ENCODE measurements around the gene CTNNA3. TPM values are rescaled to one million over a fixed set of nuclear protein-coding genes. Genes with fewer than 3 reads are reported as not detected.

CTNNA3 gene
- polyA plus RNA-seq, 3 donors: 0.05 to 0.09 TPM; not detected in 1

DNA sequence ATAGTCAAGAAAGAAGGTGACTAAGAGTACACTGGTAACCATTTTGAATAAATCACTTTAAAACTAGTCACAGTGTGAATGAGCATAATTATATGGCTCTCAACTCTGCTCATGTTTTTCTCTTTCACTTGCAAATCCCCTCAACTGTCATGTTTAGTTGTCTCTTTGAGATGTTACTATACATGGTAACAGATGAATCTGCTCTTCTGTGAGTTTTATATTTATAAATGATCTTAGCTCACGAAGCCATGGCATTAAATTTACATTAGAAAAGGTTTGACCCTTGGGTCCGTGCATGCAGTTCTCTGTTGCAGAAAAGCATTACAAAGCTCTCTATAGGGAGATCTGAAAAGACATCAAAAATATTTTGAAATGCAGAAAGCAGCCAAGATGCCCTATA is 803.1 kb downstream of the CTNNA3 start:
- no peak overlapping the region for H3K27ac ChIP-seq (ENCODE audit: low read depth, low read length)
- WGBS, 3 donors: 38 to 55% (median 52%) methylated on average over 2 of the region's 2 CpGs

DNA sequence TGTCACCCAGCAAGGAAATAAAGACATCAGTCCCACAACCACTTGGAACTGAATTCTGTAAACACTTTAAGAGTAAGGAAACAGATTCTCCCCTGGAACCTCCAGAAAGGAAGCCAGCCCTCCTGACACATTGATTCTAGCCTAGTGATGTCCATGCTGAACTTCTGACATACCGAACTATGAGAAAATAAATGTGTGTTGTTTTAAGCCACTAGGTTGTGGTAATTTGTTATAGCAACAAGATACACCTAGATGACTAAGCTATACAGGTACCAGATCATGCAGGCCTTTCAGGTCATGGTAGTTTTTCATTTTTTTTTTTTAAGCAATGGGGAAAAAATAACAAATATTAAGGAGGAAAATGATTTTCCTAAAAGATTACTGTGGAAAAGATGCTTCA is 807.8 kb downstream of the CTNNA3 start:
- H3K27ac ChIP-seq (ENCODE audit: low read depth, low read length): no peak overlapping the region
- WGBS, 3 donors: 66 to 72% (median 71%) methylated on average over 1 of the region's 1 CpG

DNA sequence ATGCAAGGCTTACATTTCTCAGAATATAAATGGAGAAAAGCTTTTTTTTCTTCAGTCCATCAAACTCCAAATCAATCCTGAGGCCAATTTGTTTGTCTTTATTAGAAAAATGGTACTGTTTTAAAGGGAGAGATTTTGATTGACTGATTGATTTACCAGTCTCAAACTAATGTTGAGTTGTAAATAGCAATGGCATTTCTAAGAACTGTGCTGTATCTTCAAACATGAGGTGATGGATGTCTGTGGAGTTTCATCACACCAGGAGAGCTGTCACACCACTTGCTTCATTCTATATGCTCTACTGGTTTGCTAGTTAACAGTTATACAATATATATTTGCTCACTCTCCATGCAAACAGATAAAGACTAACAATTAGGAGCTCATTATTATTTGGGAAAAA is 809.1 kb downstream of the CTNNA3 start:
- no peak overlapping the region for H3K27ac ChIP-seq (ENCODE audit: low read depth, low read length)

DNA sequence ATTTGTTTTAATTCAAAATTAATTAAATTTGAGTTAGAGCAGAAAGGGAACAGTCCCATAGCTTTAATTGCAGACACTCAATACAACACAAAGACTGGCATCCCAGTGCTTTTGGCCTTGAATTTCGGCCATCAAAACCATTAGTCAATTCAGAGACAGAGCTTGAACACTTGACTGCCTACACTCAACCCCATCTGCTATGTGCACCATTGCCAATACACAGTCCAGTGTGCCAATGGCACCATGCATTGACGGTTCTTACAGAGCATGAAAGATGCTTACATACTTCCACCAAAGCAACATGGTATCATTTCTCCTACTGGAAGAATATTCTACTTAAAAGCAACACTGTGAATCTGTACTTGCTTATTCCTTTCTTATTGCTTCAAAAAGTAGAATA is 813.7 kb downstream of the CTNNA3 start:
- H3K27ac ChIP-seq (ENCODE audit: low read depth, low read length): no peak overlapping the region
- 76 to 81% (median 77%) methylated on average over 2 of the region's 2 CpGs for WGBS, 3 donors

DNA sequence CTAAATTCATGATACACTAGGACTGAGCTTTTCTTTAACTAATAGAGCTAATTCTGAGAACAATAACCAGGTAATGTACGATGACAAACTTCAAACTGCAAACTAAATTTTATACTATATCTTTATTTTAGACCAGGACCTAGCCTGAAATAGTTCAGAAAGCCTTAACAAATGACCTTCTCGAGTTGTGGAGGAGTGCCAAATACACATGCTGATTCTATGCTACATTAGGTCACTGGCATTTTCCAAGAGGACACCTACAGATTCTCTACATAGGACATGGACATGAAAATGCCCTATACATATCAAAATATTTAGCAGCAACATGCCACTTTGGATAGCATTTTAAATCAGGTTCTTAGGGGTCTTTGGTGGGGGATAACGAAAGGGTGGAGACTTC is 814.2 kb downstream of the CTNNA3 start:
- no peak overlapping the region for H3K27ac ChIP-seq (ENCODE audit: low read depth, low read length)
- WGBS, 3 donors: 72 to 79% (median 77%) methylated on average over 3 of the region's 3 CpGs

DNA sequence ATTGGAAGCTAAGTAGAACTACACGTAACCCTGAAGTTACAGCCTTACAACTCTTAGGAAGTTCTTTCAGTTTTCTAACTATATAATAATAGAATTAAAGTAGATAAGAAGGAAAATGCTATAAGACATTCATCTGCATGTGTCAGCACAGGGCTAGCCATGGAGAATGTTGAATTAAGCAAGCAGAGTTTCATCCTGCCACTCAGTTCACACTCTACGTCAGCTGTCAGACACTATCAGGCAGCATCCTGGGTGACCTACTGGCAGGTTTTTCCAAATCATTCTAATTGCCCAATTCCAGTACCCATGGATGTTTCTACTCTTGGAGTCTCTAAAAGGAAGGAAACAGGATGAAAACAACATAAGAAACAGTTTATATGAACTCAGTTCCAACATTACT is 815.2 kb downstream of the CTNNA3 start:
- 81 to 90% (median 87%) methylated on average over 2 of the region's 2 CpGs for WGBS, 3 donors

DNA sequence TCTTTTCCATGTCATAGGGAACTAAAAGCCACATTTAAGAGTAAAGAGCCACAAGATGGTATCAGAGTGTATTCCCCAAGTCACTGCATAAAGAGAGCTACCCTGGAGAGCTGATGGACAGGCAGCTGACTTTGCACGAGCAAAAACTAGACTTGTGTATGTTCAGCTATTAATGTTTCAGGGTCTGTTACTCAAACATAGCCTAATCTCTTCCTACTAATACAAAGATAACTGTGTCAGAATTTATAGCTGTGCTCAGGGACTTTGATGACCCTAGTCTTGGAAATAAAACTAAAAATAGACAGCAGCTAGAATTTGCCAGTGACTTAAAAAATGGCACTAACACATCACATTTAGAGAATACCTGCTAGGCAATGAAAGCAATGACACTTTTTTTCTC is 815.7 kb downstream of the CTNNA3 start:
- WGBS, 3 donors: 24 to 71% (median 24%) methylated on average over 1 of the region's 1 CpG
- H3K27ac ChIP-seq (ENCODE audit: low read depth, low read length): no peak overlapping the region

More for the DNA sequence above, 815.2 kb downstream of the CTNNA3 start:
- H3K27ac ChIP-seq (ENCODE audit: low read depth, low read length): no peak overlapping the region

DNA sequence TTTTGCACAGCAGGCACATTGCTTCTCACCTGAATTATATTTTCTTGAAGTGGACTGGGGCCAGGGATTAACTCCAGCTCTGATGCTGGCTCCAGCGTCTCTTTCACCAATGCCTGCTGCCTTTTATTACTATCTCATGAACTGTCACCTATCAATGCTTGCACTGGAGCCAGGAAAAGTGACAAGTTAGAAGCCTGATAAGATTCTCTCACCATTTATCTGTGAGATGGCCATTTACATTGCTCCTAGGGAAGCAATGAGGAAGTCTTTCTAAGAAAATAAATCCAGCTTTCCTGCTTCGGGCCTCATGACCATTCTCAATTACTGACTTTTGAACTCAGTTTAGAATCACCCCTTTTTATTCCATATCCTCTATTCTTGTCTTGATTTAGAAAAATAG is 818.6 kb downstream of the CTNNA3 start:
- WGBS, 3 donors: 58 to 80% (median 68%) methylated on average over 2 of the region's 2 CpGs
- H3K27ac ChIP-seq (ENCODE audit: low read depth, low read length): no peak overlapping the region

DNA sequence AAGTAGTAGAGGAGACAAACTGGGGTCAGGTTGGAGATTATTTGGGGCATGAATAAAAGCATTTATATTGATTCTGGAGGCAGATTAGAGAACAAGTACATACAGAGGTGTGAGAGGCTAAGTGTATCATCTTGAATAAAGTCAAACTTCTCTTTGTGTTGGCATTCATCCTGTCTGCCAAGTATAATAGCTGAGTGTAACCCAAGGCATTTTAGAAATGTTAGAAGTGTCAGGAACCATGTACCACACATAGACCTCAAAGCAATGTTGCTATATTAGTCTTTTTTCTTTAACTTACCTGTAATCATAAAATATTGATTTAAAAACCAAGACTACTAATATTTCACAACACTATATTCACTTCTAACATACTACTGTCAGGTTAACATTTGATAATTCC is 826.4 kb downstream of the CTNNA3 start:
- H3K27ac ChIP-seq (ENCODE audit: low read depth, low read length): no peak overlapping the region

DNA sequence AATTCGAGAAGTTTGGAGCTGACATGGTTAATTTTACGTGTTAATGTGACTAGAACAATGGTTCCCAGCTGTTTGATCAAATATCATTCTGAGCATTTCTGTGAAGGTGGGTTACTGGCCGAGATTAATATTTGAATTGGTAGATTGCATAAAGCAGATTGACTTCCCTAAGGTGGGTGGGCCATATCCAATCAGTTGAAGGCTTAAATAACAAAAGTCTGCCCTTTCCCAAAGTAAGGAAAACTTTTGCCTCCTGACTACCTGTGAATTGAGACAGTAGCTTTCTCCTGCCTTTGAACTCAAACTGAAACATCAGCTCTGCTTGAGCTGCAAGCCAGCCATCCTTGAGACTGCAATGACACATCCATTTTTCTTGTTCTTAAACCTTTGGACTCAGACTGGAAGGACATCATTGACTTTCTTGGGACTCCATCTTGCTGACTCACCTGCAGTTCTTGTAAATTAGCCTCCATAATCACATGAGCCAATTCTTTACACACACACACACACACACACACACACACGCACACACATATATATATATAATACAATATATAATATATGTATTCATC is 833.2 kb downstream of the CTNNA3 start:
- 68 to 82% (median 78%) methylated on average over 4 of the region's 4 CpGs for WGBS, 3 donors
- H3K27ac ChIP-seq (ENCODE audit: low read depth, low read length): no peak overlapping the region

DNA sequence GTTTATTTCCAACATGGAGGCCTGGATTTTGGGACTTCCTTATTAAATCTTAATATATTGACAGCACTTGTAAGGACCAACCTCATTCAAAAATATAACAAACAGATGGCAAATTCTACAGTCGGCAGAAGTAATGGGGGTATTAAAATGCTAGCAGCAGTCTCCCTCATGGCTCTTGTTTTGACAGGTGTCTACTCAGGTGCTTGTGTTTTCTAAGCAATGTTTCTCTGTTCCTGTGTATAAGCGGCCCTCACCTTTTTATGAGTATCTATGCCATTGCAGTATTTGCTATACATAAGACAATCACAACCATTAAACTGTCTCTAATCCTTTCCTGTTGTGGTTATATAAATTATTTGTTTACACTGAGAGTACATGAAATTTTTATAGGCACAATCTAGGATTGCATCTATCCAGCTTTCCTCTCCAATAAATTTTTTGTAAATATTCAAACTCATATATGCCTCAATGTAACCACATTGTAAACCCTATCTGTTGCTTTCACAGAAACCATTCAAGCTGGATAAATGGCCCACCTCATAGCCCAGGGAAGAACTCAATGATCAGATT is 835.5 kb downstream of the CTNNA3 start:
- WGBS, 3 donors: 47 to 61% (median 60%) methylated on average over 2 of the region's 2 CpGs
- no peak overlapping the region for H3K27ac ChIP-seq (ENCODE audit: low read depth, low read length)

DNA sequence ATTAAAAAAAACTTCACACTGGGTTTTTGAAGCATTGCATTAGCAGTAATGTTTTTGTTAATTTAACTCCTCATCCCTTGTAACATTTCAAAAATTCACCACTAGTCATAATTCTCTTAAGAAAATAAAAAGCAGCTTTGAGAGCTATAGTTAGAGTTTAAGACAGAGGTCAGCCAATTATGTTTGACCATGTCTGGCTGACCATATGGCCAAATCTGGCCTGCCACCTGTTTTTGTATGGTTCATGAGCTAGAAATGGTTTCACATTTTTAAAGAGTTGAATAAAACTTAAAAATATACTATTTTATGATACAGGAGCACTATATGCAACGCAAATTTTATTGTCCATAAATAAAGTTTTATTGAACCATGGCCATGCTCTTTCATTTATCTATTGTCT is 843.2 kb downstream of the CTNNA3 start:
- 70 to 89% (median 82%) methylated on average over 1 of the region's 1 CpG for WGBS, 3 donors
- no peak overlapping the region for H3K27ac ChIP-seq (ENCODE audit: low read depth, low read length)

DNA sequence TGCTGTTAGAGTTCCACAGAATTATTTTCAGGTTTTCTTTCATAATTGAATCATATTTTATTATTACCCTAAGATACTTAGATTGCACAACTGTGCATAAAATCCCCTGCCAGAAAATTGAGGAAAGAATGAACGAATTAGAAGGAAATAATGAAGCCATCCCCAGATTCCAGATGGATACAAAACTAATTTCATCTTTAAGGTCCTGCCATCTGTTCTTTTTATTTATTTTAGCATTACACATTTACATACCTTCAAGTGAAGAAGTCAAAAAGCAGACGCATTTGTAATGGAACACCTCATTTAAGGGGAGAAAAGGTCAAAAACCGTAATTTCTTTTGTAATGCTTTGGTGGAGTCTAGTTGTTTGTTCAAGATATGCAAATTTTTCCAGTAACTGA is 847.1 kb downstream of the CTNNA3 start:
- 59 to 79% (median 63%) methylated on average over 3 of the region's 3 CpGs for WGBS, 3 donors
- no peak overlapping the region for H3K27ac ChIP-seq (ENCODE audit: low read depth, low read length)

DNA sequence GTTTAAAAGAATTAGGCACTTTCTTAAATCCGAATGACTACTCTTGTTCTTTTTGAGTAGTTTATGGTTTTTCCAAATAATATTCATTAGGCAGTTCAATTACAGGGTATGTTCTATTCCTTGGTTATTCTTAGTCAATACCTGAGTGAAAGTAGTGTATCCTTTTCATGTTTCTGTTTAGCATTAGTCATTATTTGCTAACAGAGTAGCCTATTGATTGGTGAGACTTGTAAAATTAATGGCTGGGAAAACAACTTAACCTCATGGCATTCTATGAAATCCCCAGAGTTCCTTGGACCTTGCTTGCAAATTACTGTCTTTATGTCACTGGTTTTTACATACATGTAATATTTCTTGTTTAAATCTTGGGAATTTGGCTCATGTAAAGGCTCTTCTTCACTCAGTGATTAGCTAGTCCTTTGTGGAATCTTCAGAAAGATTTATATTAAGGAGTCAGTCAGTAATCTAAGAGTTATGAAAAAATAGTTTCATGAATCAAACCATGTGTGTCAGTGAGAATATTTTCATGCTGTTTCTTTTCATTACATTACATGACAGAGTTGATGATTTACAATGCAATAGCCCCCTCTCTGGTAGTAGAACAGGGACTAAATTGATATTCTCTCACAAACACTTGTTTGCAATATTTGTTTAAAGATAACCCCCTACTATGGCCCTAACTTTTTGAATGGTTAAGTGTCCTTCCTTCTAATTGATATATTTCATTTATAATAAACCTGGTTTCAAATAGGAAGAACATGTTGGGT is 851.6 kb downstream of the CTNNA3 start:
- WGBS, 3 donors: 48 to 88% (median 85%) methylated on average over 1 of the region's 1 CpG
- no peak overlapping the region for H3K27ac ChIP-seq (ENCODE audit: low read depth, low read length)

DNA sequence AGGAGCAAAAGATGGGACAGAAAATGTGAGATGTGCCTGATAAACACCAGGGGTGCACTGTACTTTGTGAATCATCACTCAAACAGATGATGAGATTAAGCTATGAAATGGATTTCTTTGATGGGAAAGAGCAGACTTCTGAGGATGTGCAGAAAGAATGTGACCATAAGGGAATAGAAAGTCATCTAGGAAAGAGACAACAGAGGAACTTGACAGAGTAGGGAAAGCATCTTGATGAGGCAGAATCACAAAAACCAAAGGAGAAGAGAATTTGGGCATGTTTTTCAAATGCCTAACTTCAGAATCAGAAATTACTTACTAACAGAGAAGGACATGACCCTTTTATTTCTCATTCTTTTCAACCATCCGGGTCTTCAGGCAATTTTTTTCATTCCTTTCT is 852.6 kb downstream of the CTNNA3 start:
- WGBS, 3 donors: 46 to 66% (median 58%) methylated on average over 1 of the region's 1 CpG

DNA sequence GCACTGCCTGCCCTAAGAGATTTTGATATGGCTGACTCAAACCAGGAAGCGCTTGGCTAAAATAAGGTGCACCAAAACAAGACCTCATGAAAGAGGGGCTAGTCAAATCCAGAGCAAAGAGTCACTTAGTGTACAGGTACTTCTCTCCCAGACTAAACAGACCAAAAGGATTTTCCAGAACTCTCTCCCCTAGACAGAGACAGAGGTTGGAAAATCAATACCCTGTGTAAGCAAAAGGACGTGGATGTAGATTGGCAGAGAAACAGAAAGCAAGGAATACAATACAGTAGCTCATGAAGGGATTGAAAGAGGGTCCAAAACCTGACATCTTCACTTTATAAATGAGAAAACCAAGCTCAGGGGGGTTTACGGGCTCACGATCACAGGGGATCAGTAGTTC is 853.1 kb downstream of the CTNNA3 start:
- 66 to 91% (median 88%) methylated on average over 4 of the region's 4 CpGs for WGBS, 3 donors

More for the DNA sequence above, 852.6 kb downstream of the CTNNA3 start:
- H3K27ac ChIP-seq (ENCODE audit: low read depth, low read length): no peak overlapping the region

DNA sequence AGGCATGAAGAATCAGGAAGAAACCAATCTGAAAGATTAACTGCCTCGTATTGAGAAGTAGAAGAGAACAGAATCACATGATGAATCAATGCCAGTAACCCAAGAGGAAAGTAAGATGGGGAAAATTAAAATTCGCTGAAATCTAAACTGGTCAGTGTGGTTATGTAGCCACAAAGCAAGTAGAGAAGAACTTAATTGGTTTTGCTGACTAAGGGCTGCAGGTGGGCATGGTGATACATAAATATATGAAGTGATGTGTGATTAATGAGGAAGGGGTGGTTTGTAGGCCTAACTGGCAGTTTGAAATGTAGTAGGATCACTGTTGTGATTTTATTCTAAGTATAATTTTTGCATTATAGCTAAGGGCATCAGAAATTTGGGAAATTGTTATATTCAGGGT is 853.6 kb downstream of the CTNNA3 start:
- whole genome bisulfite sequencing, 3 donors: 62 to 88% (median 64%) methylated on average over 2 of the region's 2 CpGs
- H3K27ac ChIP-seq (ENCODE audit: low read depth, low read length): no peak overlapping the region

More for the DNA sequence above, 853.1 kb downstream of the CTNNA3 start:
- no peak overlapping the region for H3K27ac ChIP-seq (ENCODE audit: low read depth, low read length)

DNA sequence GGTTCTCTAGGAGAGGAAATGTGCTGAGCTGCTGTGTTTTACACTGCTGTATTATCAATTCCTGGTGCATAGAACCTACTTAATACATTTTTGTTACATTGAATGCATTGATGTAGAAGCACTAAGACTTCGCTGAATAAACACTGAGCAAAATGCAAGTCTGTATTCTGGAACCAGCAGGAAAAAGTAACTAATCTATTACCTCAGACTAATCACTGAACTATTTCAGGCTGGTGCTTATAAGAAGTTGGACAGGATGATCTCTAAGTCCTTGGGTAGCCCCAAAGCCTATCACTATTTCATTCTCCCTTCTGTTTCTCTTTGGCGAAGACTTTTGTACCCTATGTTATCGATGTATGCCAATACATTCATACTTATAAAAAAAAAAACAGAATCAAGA is 857.3 kb downstream of the CTNNA3 start:
- WGBS, 3 donors: 92 to 94% (median 94%) methylated on average over 3 of the region's 3 CpGs
- H3K27ac ChIP-seq (ENCODE audit: low read depth, low read length): no peak overlapping the region

DNA sequence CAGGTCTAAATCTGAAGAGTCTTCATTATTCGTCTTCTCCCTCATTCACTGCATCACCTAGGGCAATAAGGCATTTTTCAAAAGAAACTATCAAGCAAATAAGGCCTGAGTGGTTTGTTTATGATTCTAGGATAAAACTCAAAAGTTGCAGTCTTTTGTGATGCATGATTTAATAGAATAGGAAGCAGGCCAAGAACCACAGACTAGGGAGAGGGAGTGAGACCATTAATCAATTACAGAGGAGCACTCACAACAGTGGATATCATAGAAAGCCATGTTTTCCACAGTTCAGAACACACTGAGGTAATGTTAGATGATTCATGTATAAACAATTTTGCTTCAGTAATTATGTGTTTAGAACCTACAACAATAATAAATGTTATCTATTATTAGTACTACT is 858.0 kb downstream of the CTNNA3 start:
- WGBS, 3 donors: 66 to 77% (median 68%) methylated on average over 1 of the region's 1 CpG
- H3K27ac ChIP-seq (ENCODE audit: low read depth, low read length): no peak overlapping the region

DNA sequence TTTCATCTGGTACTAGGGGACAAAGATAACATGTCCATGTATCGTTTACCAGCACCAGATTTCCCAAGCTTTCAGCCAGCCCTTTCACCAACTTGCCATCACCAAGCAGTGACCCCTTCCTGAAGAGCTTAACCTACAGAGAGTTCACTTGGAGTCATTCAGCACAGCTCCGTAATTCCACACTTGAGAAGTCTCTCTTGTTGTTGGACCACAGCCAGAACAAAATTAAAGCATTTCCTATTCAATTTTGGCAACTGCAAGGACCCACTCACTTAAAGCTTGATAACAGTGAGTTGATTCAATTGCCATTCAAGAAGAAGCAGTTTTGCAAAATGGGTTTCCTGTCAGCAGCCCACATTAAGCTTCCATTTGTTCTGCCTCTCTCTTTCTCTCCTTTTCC is 858.7 kb downstream of the CTNNA3 start:
- no peak overlapping the region for H3K27ac ChIP-seq (ENCODE audit: low read depth, low read length)
- WGBS, 3 donors: 28 to 44% (median 33%) methylated on average over 2 of the region's 2 CpGs

Measured in adipose tissue (tissue), 3 donors.